ENCODE results near the gene LAMA4. TPM values are rescaled to one million over a fixed set of nuclear protein-coding genes. Genes with fewer than 3 reads are reported as not detected.

The LAMA4 gene
- total and polyA plus RNA-seq, 4 donors = 28.4 to 261 (median 79.8) TPM

- H3K36me3 ChIP-seq (ENCODE audit: control insufficient read depth in 4 of 4, insufficient read depth in 4 of 4, low read length in 4 of 4) = peaks cover 0 to 56% (median 30%) of the 10 kb centered on the region in 4 donors
- no peak for DNase-seq
- H3K27ac ChIP-seq (ENCODE audit: low read depth in 1 of 2, low read length in 1 of 2) = peak overlapping the region in 1 of 2 donors; percentile 36
- H3K27me3 ChIP-seq (ENCODE audit: control insufficient read depth in 3 of 3, insufficient read depth in 3 of 3, low read length in 2 of 3) = no peaks in the 10 kb centered on the region
- H3K9ac ChIP-seq (ENCODE audit: insufficient read depth in 1 of 2, low read length in 2 of 2) = no peak overlapping the region
- H3K4me1 ChIP-seq (ENCODE audit: control insufficient read depth in 5 of 5, insufficient read depth in 5 of 5, low read length in 5 of 5) = peaks cover 0 to 19% (median 19%) of the 10 kb centered on the region in 5 donors
- TF ChIP-seq, protein P1, sequence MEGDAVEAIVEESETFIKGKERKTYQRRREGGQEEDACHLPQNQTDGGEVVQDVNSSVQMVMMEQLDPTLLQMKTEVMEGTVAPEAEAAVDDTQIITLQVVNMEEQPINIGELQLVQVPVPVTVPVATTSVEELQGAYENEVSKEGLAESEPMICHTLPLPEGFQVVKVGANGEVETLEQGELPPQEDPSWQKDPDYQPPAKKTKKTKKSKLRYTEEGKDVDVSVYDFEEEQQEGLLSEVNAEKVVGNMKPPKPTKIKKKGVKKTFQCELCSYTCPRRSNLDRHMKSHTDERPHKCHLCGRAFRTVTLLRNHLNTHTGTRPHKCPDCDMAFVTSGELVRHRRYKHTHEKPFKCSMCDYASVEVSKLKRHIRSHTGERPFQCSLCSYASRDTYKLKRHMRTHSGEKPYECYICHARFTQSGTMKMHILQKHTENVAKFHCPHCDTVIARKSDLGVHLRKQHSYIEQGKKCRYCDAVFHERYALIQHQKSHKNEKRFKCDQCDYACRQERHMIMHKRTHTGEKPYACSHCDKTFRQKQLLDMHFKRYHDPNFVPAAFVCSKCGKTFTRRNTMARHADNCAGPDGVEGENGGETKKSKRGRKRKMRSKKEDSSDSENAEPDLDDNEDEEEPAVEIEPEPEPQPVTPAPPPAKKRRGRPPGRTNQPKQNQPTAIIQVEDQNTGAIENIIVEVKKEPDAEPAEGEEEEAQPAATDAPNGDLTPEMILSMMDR (IDR thresholded peaks at IDR 0.05; ENCODE audit: control extremely low read depth, extremely low read depth) = no peak
- 78 to 87% methylated on average over 5 of the region's 5 CpGs for WGBS, 2 donors
- H3K9me3 ChIP-seq (ENCODE audit: control insufficient read depth in 4 of 4, insufficient read depth in 3 of 4, low read length in 3 of 4) = peaks cover 0 to 2% (median 0%) of the 10 kb centered on the region in 4 donors
- ATAC-seq (ENCODE audit: insufficient read depth, low FRiP score) = no peak
- H3K4me3 ChIP-seq = no peak overlapping the region
Measured at GRCh38 chr6:112205427-112206109, 48.8 kb downstream of the LAMA4 start.

- no peak for DNase-seq
- 69 to 83% methylated on average over 4 of the region's 4 CpGs for WGBS, 2 donors
- Histone ChIP-seq H3K4me1 (ENCODE audit: control insufficient read depth in 5 of 5, insufficient read depth in 5 of 5, low read length in 5 of 5) (peaks cover 0 to 19% (median 16%) of the 10 kb centered on the region in 5 donors), H3K27me3 (ENCODE audit: control insufficient read depth in 3 of 3, insufficient read depth in 3 of 3, low read length in 2 of 3) (no peaks in the 10 kb centered on the region), H3K27ac (ENCODE audit: low read depth in 1 of 2, low read length in 1 of 2) (peak overlapping the region in 1 of 2 donors; percentile 66), H3K4me3 (no peak overlapping the region), H3K9ac (ENCODE audit: insufficient read depth in 1 of 2, low read length in 2 of 2) (no peak overlapping the region), H3K9me3 (ENCODE audit: control insufficient read depth in 4 of 4, insufficient read depth in 3 of 4, low read length in 3 of 4) (no peaks in the 10 kb centered on the region), H3K36me3 (ENCODE audit: control insufficient read depth in 4 of 4, insufficient read depth in 4 of 4, low read length in 4 of 4) (peaks cover 2 to 54% (median 30%) of the 10 kb centered on the region in 4 donors)
- TF ChIP-seq, protein P1 (IDR thresholded peaks at IDR 0.05; ENCODE audit: control extremely low read depth, extremely low read depth) = no peak
- ATAC-seq (ENCODE audit: insufficient read depth, low FRiP score) = no peak
Measured at GRCh38 chr6:112204350-112204706, 50.0 kb downstream of the LAMA4 start.

- Histone ChIP-seq H3K36me3 (ENCODE audit: control insufficient read depth in 4 of 4, insufficient read depth in 4 of 4, low read length in 4 of 4) (peaks cover 2 to 55% (median 32%) of the 10 kb centered on the region in 4 donors), H3K4me1 (ENCODE audit: control insufficient read depth in 5 of 5, insufficient read depth in 5 of 5, low read length in 5 of 5) (peaks cover 0 to 19% (median 18%) of the 10 kb centered on the region in 5 donors), H3K9me3 (ENCODE audit: control insufficient read depth in 4 of 4, insufficient read depth in 3 of 4, low read length in 3 of 4) (no peaks in the 10 kb centered on the region), H3K27me3 (ENCODE audit: control insufficient read depth in 3 of 3, insufficient read depth in 3 of 3, low read length in 2 of 3) (no peaks in the 10 kb centered on the region), H3K4me3 (no peak overlapping the region), H3K9ac (ENCODE audit: insufficient read depth in 1 of 2, low read length in 2 of 2) (no peak overlapping the region), H3K27ac (ENCODE audit: low read depth in 1 of 2, low read length in 1 of 2) (peak overlapping the region in 1 of 2 donors; percentile 66)
- WGBS, 2 donors = 68 to 76% methylated on average over 6 of the region's 6 CpGs
- TF ChIP-seq, protein P1 (IDR thresholded peaks at IDR 0.05; ENCODE audit: control extremely low read depth, extremely low read depth) = no peak
- DNase-seq (peak in 2 of 3 donors; percentile 37 to 39), ATAC-seq (ENCODE audit: insufficient read depth, low FRiP score) (peak; percentile 65)
Measured at GRCh38 chr6:112203577-112204349, 50.6 kb downstream of the LAMA4 start.

Measured in lung (tissue), 12 donors.